PC-9 (cell line): ENCODE results near the gene NOXO1. TPM values are rescaled to one million over a fixed set of nuclear protein-coding genes. Genes with fewer than 3 reads are reported as not detected.
"Not testable (repeated sequence)": the region's sequence is repeated elsewhere in the genome, so short reads cannot be mapped to it uniquely, and the experiment has no call there.

Experiments used
- BruUV-seq: library from RNA; stranded (reverse); fragments of 400-500 nt; replicated peaks from 2 replicates; lab custom pipeline; 2021; lab: Mats Ljungman, UMichigan
- CTCF ChIA-PET: fragments of 300-600 bp; sonication (Branson Sonifier 250); formaldehyde crosslinking; loops from one replicate; lab custom pipeline; 2022; ENCODE audit warnings: antibody characterized with exemption; lab: Charles Lee
- POLR2A ChIA-PET: fragments of 300-600 bp; sonication (Branson Sonifier 250); formaldehyde crosslinking; loops from one replicate; lab custom pipeline; 2022; ENCODE audit warnings: antibody characterized with exemption; ENCODE audit not compliant: unreplicated experiment; lab: Charles Lee
- DNase-seq, 2 experiments: peaks; one replicate each; pipeline versions ENCODE4 v3.0.0 to v3.0.0-alpha.2; 2015 to 2022; ENCODE audit warnings: mixed read lengths in 1 of 2
- H2AFZ ChIP-seq: fragments of 200-600 bp; sonication (generic); 2 replicates; pipeline ENCODE4 v1.8.1; 2017; ENCODE audit warnings: antibody characterized with exemption
- H3F3A ChIP-seq: fragments of 200-600 bp; sonication (generic); 2 replicates; pipeline ENCODE4 v1.8.1; 2017; ENCODE audit warnings: antibody characterized with exemption, mild to moderate bottlenecking, low read depth; ENCODE audit not compliant: insufficient read depth
- H3K27ac ChIP-seq: fragments of 200-600 bp; sonication (generic); 2 replicates; pipeline ENCODE4 v1.6.1; 2016; ENCODE audit warnings: mixed run types
- H3K27me3 ChIP-seq: fragments of 200-600 bp; sonication (generic); 2 replicates; pipeline ENCODE4 v1.6.1; 2016; ENCODE audit warnings: low read depth, mixed run types; ENCODE audit not compliant: insufficient read depth
- H3K36me3 ChIP-seq: fragments of 200-600 bp; sonication (generic); 2 replicates; pipeline ENCODE4 v1.6.1; 2016; ENCODE audit warnings: low read depth, mixed run types
- H3K4me1 ChIP-seq: fragments of 200-600 bp; sonication (generic); replicated peaks from 2 replicates; pipeline ENCODE4 v1.6.1; 2016; ENCODE audit warnings: mixed run types; ENCODE audit not compliant: insufficient read depth
- H3K4me2 ChIP-seq: fragments of 200-600 bp; sonication (generic); 2 replicates; pipeline ENCODE4 v1.6.1; 2017; ENCODE audit warnings: mixed run types
- H3K4me3 ChIP-seq: fragments of 200-600 bp; sonication (generic); 2 replicates; pipeline ENCODE4 v1.6.1; 2016; ENCODE audit warnings: mixed run types
- H3K79me2 ChIP-seq: fragments of 200-600 bp; sonication (generic); 2 replicates; pipeline ENCODE4 v1.6.1; 2017; ENCODE audit warnings: low read depth, mixed run types
- H3K9me2 ChIP-seq: fragments of 200-600 bp; sonication (generic); 2 replicates; pipeline ENCODE4 v1.8.1; 2017; ENCODE audit warnings: mild to moderate bottlenecking; ENCODE audit not compliant: insufficient read depth
- H3K9me3 ChIP-seq: fragments of 200-600 bp; sonication (generic); 2 replicates; pipeline ENCODE4 v1.8.1; 2016; ENCODE audit warnings: low read depth; ENCODE audit not compliant: insufficient read depth
- H4K20me1 ChIP-seq: fragments of 200-600 bp; sonication (generic); 2 replicates; pipeline ENCODE4 v1.8.1; 2017; ENCODE audit not compliant: insufficient read depth
- EZH2 ChIP-seq: fragments of 200-600 bp; sonication (generic); IDR thresholded peaks from 2 replicates; pipeline ENCODE4 v1.8.0; 2017; ENCODE audit warnings: antibody characterized with exemption, low read depth
- intact Hi-C: fragments of 100-400 bp; cut with micrococcal nuclease; formaldehyde crosslinking; loops from one replicate; pipeline ENCODE4 v1.10.0; 2022; ENCODE audit not compliant: unreplicated experiment
- total RNA-seq: library from RNA; stranded (reverse); gene quantifications from 2 replicates; pipeline ENCODE4 v1.2.3, GENCODE V29; 2021
- TF ChIP-seq, protein P1 (sequence below): fragments of 200-600 bp; sonication (generic); conservative IDR thresholded peaks from 2 replicates; pipeline ENCODE4 v1.6.1; 2017; ENCODE audit warnings: mixed run types, antibody characterized with exemption, mild to moderate bottlenecking, moderate library complexity

The NOXO1 gene
- total RNA-seq, 1 experiment from 2014 or later, result 11.1 TPM

GRCh38 chr16:1959269-1960039 is 21.8 kb downstream of the NOXO1 start, which contains the start of gene NDUFB10:
Gene NDUFB10, plus strand, starts transcription at chr16:1959538. Its CDS starts 87 bp downstream, at chr16:1959625.
- Histone ChIP-seq H3K4me1 (peaks cover 12% of the 10 kb centered on the region), H4K20me1 (peaks cover 37% of the 10 kb centered on the region), H3F3A (peaks cover 46% of the 10 kb centered on the region), H3K9me3 (no peaks in the 10 kb centered on the region), H3K4me3 (peak within 1 kb of the TSS; percentile 95), H3K36me3 (peaks cover 22% of the 10 kb centered on the region), H3K27ac (peak within 1 kb of the TSS; percentile 1; the same call in 1 of the 2 replicates), H3K27me3 (no peaks in the 10 kb centered on the region), H3K79me2 (peaks cover 48% of the 10 kb centered on the region), H3K9me2 (no peaks in the 10 kb centered on the region), H2AFZ (peak within 1 kb of the TSS; percentile 90), H3K4me2 (peak within 1 kb of the TSS; percentile 92)
- TF ChIP-seq, protein P1, sequence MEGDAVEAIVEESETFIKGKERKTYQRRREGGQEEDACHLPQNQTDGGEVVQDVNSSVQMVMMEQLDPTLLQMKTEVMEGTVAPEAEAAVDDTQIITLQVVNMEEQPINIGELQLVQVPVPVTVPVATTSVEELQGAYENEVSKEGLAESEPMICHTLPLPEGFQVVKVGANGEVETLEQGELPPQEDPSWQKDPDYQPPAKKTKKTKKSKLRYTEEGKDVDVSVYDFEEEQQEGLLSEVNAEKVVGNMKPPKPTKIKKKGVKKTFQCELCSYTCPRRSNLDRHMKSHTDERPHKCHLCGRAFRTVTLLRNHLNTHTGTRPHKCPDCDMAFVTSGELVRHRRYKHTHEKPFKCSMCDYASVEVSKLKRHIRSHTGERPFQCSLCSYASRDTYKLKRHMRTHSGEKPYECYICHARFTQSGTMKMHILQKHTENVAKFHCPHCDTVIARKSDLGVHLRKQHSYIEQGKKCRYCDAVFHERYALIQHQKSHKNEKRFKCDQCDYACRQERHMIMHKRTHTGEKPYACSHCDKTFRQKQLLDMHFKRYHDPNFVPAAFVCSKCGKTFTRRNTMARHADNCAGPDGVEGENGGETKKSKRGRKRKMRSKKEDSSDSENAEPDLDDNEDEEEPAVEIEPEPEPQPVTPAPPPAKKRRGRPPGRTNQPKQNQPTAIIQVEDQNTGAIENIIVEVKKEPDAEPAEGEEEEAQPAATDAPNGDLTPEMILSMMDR, result peak; percentile 68; the same call in 1 of the 2 replicates
- TF ChIP-seq EZH2, result no peak
- peak; percentile 72 to 96 for DNase-seq
- ChIA-PET POLR2A (interaction anchor here (1.2 kb wide), 1 partner anchor 12 kb away, joined by 8 read pairs; the partner anchor contains the start of gene TBL3), CTCF (interaction anchor here (0.7 kb wide), 1 partner anchor 235 kb away, joined by 8 read pairs; no protein-coding TSS in a partner anchor)
- no TSS peak for BruUV-seq
- intact Hi-C loops, result loop anchor here (2.0 to 5.0 kb wide), 2 partner anchors 17 to 187 kb away; partner anchors contain the start of genes EME2, MRPS34, MSRB1 and NME3

GRCh38 chr16:1958715-1959268 is 22.5 kb downstream of the NOXO1 start:
- no peak for DNase-seq
- ChIA-PET CTCF (no interaction called here), POLR2A (no interaction called here)
- peaks cover 18% of the 10 kb centered on the region for H3K36me3 ChIP-seq
- no peaks in the 10 kb centered on the region for H3K27me3 ChIP-seq
- H2AFZ ChIP-seq, result no peak overlapping the region; the same call in 1 of the 2 replicates
- BruUV-seq, result no TSS peak
- TF ChIP-seq, protein P1, result no peak
- TF ChIP-seq EZH2, result no peak
- H3F3A ChIP-seq, result peaks cover 39% of the 10 kb centered on the region
- H3K4me1 ChIP-seq, result peaks cover 12% of the 10 kb centered on the region
- peaks cover 34% of the 10 kb centered on the region for H4K20me1 ChIP-seq
- H3K9me2 ChIP-seq, result no peaks in the 10 kb centered on the region
- no peaks in the 10 kb centered on the region for H3K9me3 ChIP-seq
- H3K4me2 ChIP-seq, result peak overlapping the region; percentile 92
- no peak overlapping the region for H3K27ac ChIP-seq
- intact Hi-C loops, result loop anchor here (2.0 kb wide), 1 partner anchor 16 kb away; the partner anchor contains the start of gene MSRB1
- peak overlapping the region; percentile 95; the same call in 1 of the 2 replicates for H3K4me3 ChIP-seq
- peaks cover 42% of the 10 kb centered on the region for H3K79me2 ChIP-seq

DNA sequence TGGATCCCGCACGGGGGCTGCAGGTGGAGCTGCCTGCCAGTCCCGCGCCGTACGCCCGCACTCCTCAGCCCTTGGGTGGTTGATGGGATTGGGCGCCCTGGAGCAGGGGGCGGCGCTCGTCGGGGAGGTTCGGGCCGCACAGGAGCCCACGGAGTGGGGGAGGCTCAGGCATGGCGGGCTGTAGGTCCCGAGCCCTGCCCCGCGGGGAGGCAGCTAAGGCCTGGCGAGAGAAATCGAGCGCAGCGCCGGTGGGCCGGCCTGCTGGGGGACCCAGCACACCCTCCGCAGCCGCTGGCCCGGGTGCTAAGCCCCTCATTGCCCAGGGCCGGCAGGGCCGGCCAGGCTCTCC is 23.2 kb downstream of the NOXO1 start:
- H3K27ac ChIP-seq, H3K27me3 ChIP-seq, CTCF ChIA-PET, H3K4me3 ChIP-seq, H3K9me3 ChIP-seq, DNase-seq, BruUV-seq, POLR2A ChIA-PET, H3K9me2 ChIP-seq, H3K4me2 ChIP-seq, H2AFZ ChIP-seq: not testable (repeated sequence)
- intact Hi-C loops, result loop anchor here (2.0 kb wide), 1 partner anchor 15 kb away; the partner anchor contains the start of gene MSRB1
- Histone ChIP-seq H3K4me1 (peaks cover 12% of the 10 kb centered on the region), H3F3A (peaks cover 33% of the 10 kb centered on the region), H3K79me2 (peaks cover 35% of the 10 kb centered on the region), H4K20me1 (peaks cover 27% of the 10 kb centered on the region), H3K36me3 (peaks cover 11% of the 10 kb centered on the region)

DNA sequence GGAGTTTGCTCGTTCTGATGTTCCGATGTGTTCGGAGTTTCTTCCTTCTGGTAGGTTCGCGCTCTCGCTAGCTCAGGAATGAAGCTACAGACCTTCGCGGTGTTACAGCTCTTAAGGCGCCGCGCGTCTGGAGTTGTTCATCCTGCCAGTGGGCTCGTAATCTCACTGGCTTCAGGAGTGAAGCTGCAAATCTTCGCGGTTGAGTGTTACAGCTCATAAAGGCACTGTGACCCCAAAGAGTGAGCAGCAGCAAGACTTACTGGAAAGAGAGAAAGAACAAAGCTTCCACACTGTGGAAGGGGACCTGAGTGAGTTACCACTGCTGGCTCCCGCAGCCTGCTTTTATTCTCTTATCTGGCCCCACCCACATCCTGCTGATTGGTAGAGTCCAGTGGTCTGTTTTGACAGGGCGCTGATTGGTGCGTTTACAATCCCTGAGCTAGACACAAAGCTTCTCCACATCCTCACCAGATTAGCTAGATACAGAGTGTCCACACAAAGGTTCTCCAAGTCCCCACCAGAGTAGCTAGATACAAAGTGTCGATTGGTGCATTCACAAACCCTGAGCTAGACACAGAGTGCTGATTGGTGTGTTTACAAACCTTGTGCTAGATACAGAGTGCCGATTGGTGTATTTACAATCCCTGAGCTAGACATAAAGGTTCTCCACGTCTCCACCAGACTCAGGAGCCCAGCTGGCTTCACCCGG is 23.7 kb downstream of the NOXO1 start:
- POLR2A ChIA-PET, result interaction anchor here (0.5 kb wide), 1 partner anchor 65 kb away, joined by 3 read pairs; no protein-coding TSS in a partner anchor
- Histone ChIP-seq H3K79me2 (peaks cover 29% of the 10 kb centered on the region), H3F3A (peaks cover 27% of the 10 kb centered on the region), H4K20me1 (peaks cover 22% of the 10 kb centered on the region), H3K4me1 (peaks cover 12% of the 10 kb centered on the region)
- BruUV-seq, DNase-seq, CTCF ChIA-PET, H3K27ac ChIP-seq, H3K27me3 ChIP-seq, H3K9me3 ChIP-seq, H3K4me2 ChIP-seq, H3K9me2 ChIP-seq, H3K4me3 ChIP-seq, H3K36me3 ChIP-seq, H2AFZ ChIP-seq: not testable (repeated sequence)
- intact Hi-C loops, result loop anchor here (2.0 kb wide), 1 partner anchor 15 kb away; the partner anchor contains the start of gene MSRB1
